ENCODE data around the gene TPD52L2.

GRCh38 chr20:63835021-63835858, 29.8 kb upstream of the TPD52L2 start:
- TF ChIP-seq POLR2A (IDR thresholded peaks at IDR 0.05) (no peak), CTCF (IDR thresholded peaks at IDR 0.05) (no peak), POLR2AphosphoS5 (IDR thresholded peaks at IDR 0.05) (peak in 1 of 2 donors; percentile 44)
